Measurements from ENCODE around the gene CORO7.

DNA sequence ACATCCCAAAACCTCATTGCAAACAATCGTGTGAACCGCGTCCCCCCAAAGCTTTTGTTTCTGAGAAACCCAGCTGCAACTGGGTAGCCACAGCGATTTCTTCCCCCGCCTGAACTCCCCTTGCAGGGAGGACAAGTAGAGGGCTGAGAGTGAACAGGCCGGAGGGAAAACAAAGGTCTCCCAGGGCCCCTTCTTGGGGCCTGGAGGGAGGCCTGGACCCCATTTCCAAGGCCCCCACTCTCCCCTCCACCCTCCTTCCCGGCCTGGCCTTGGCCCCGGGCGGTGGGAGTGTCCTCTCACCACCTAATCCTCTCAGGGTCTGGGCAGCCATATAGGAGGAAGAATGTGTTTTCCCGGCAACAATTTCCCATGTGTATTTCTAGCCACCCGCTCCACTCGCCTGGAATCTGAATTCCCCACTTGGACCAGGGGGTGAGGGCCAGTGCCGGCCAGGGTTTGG is 97.9 kb downstream of the CORO7 start:
- no peak for TF ChIP-seq PBX2 (CRISPR knock-in tag; IDR thresholded peaks at IDR 0.05; ENCODE audit: low read depth)
- no peak for TF ChIP-seq PBX2 (tag; conservative IDR thresholded peaks at IDR 0.05; ENCODE audit: low read depth)
- TF ChIP-seq, protein P1, sequence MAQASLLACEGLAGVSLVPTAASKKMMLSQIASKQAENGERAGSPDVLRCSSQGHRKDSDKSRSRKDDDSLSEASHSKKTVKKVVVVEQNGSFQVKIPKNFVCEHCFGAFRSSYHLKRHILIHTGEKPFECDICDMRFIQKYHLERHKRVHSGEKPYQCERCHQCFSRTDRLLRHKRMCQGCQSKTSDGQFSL (CRISPR knock-in tag; IDR thresholded peaks at IDR 0.05), result no peak
- TF ChIP-seq, protein P1 (tag; IDR thresholded peaks at IDR 0.05), result no peak
- TF ChIP-seq, protein P2, sequence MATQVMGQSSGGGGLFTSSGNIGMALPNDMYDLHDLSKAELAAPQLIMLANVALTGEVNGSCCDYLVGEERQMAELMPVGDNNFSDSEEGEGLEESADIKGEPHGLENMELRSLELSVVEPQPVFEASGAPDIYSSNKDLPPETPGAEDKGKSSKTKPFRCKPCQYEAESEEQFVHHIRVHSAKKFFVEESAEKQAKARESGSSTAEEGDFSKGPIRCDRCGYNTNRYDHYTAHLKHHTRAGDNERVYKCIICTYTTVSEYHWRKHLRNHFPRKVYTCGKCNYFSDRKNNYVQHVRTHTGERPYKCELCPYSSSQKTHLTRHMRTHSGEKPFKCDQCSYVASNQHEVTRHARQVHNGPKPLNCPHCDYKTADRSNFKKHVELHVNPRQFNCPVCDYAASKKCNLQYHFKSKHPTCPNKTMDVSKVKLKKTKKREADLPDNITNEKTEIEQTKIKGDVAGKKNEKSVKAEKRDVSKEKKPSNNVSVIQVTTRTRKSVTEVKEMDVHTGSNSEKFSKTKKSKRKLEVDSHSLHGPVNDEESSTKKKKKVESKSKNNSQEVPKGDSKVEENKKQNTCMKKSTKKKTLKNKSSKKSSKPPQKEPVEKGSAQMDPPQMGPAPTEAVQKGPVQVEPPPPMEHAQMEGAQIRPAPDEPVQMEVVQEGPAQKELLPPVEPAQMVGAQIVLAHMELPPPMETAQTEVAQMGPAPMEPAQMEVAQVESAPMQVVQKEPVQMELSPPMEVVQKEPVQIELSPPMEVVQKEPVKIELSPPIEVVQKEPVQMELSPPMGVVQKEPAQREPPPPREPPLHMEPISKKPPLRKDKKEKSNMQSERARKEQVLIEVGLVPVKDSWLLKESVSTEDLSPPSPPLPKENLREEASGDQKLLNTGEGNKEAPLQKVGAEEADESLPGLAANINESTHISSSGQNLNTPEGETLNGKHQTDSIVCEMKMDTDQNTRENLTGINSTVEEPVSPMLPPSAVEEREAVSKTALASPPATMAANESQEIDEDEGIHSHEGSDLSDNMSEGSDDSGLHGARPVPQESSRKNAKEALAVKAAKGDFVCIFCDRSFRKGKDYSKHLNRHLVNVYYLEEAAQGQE (IDR thresholded peaks at IDR 0.05; ENCODE audit: borderline replicate concordance), result no peak
- TF ChIP-seq, protein P2 (CRISPR knock-in tag; IDR thresholded peaks at IDR 0.05; ENCODE audit: low read depth), result no peak
- TF ChIP-seq, protein P3, sequence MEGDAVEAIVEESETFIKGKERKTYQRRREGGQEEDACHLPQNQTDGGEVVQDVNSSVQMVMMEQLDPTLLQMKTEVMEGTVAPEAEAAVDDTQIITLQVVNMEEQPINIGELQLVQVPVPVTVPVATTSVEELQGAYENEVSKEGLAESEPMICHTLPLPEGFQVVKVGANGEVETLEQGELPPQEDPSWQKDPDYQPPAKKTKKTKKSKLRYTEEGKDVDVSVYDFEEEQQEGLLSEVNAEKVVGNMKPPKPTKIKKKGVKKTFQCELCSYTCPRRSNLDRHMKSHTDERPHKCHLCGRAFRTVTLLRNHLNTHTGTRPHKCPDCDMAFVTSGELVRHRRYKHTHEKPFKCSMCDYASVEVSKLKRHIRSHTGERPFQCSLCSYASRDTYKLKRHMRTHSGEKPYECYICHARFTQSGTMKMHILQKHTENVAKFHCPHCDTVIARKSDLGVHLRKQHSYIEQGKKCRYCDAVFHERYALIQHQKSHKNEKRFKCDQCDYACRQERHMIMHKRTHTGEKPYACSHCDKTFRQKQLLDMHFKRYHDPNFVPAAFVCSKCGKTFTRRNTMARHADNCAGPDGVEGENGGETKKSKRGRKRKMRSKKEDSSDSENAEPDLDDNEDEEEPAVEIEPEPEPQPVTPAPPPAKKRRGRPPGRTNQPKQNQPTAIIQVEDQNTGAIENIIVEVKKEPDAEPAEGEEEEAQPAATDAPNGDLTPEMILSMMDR (IDR thresholded peaks at IDR 0.05 in 2 of 3, conservative IDR thresholded peaks at IDR 0.05 in 1 of 3; ENCODE audit: insufficient read depth in 2 of 3, low read depth in 1 of 3, low read length in 3 of 3), result no peak
- no peak for TF ChIP-seq HDAC2 (IDR thresholded peaks at IDR 0.05)
- no peak for TF ChIP-seq NFATC3 (IDR thresholded peaks at IDR 0.05)
- TF ChIP-seq PRDM10 (IDR thresholded peaks at IDR 0.05; ENCODE audit: partially characterized antibody), result no peak
- TF ChIP-seq FOXO4 (CRISPR knock-in tag; IDR thresholded peaks at IDR 0.05), result no peak
- no peak for TF ChIP-seq MAZ (CRISPR knock-in tag; conservative IDR thresholded peaks at IDR 0.05 in 1 of 2, IDR thresholded peaks at IDR 0.05 in 1 of 2)

Measured in K562 (cell line).